BJ (cell line): ENCODE measurements around the gene SCAI. TPM values are rescaled to one million over a fixed set of nuclear protein-coding genes. Genes with fewer than 3 reads are reported as not detected.

Experiments used
- CTCF ChIA-PET: fragments of 350-600 bp; formaldehyde crosslinking; extraction: SDS; loops from one replicate; lab custom pipeline; 2021; ENCODE audit warnings: antibody characterized with exemption, inconsistent platforms; lab: Yijun Ruan, JAX
- POLR2A ChIA-PET: fragments of 300-600 bp; sonication (Branson Sonifier 250); formaldehyde crosslinking; extraction: SDS; loops from one replicate; lab custom pipeline; 2021; ENCODE audit warnings: antibody characterized with exemption; lab: Charles Lee
- DNase-seq: peaks from one replicate; pipeline ENCODE4 v3.0.0-alpha.2; 2011; ENCODE audit warnings: low read depth
- H3K27me3 ChIP-seq: 2 replicates; pipeline ENCODE4 v1.6.0; 2011; ENCODE audit warnings: low read length; ENCODE audit not compliant: control insufficient read depth, insufficient read depth
- H3K36me3 ChIP-seq: 2 replicates; pipeline ENCODE4 v1.5.1; 2011; ENCODE audit warnings: low read length; ENCODE audit not compliant: control insufficient read depth, insufficient read depth
- H3K4me3 ChIP-seq: 2 replicates; pipeline ENCODE4 v1.5.1; 2011; ENCODE audit warnings: low read depth, mild to moderate bottlenecking, control low read depth, low read length
- polyA minus RNA-seq: library from RNA; depleted of rRNA, polyadenylated mRNA; stranded (reverse); fragments of >200 nt; gene quantifications from 2 replicates; pipeline ENCODE4 v1.2.3, GENCODE V29; 2011; rRNA and poly(A)+ RNA removed
- polyA plus RNA-seq: library from polyadenylated mRNA; depleted of rRNA; stranded (reverse); fragments of >200 nt; gene quantifications from 2 replicates; pipeline ENCODE4 v1.2.3, GENCODE V29; 2011; rRNA removed
- TF ChIP-seq, protein P1 (sequence below): IDR thresholded peaks from 2 replicates; pipeline ENCODE4 v1.5.1; 2011; ENCODE audit warnings: low read depth, mild to moderate bottlenecking, control low read depth, inconsistent platforms, low read length, moderate library complexity; ENCODE audit not compliant: insufficient read depth

The SCAI gene
- polyA plus RNA-seq (2.0 and 4.4 TPM in 2 replicates), polyA minus RNA-seq (4.0 and 7.2 TPM in 2 replicates)

DNA sequence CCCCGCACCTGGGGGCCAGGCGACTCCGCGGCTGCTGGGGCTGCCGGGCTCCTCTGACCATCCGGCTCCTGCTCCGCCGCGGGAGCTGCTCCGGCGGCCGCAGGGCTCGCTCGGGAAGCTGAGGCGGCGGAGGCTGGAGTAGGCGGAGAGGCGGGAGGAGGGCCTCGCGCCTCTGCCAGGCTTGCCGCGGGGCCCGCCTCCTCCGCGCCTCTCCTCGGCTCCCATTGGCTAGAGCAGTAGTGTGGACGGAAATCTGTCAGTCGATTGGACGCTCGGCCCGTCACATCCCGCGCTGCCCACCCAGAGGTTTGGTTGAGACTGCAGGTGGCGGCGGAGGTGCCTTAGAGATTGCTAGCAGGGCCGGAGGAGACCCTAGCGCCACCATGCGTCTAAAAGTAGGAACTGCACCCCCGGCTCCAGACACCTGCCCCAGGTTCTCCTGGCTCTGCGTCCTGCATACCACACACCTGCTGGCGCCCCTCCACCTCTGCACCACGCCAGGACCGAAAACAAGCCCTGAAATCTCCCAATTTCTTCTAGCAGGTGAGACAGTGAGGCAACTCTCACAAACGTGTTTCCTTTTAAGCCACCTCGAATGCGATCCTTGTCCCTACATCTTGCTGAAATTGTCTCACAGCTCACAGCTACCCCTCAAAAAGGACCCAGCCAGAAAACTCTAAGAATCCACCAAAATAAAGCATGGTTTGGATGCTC lies at the start of gene SCAI:
SCAI (minus strand) TSS at position 152 of the 714 bp plus-strand sequence; CDS start at position 61, 91 bp downstream.
- TF ChIP-seq, protein P1, sequence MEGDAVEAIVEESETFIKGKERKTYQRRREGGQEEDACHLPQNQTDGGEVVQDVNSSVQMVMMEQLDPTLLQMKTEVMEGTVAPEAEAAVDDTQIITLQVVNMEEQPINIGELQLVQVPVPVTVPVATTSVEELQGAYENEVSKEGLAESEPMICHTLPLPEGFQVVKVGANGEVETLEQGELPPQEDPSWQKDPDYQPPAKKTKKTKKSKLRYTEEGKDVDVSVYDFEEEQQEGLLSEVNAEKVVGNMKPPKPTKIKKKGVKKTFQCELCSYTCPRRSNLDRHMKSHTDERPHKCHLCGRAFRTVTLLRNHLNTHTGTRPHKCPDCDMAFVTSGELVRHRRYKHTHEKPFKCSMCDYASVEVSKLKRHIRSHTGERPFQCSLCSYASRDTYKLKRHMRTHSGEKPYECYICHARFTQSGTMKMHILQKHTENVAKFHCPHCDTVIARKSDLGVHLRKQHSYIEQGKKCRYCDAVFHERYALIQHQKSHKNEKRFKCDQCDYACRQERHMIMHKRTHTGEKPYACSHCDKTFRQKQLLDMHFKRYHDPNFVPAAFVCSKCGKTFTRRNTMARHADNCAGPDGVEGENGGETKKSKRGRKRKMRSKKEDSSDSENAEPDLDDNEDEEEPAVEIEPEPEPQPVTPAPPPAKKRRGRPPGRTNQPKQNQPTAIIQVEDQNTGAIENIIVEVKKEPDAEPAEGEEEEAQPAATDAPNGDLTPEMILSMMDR = peak; percentile 99
- DNase-seq = peak; percentile 89
- ChIA-PET POLR2A (no interaction called here), CTCF (interaction anchor here (0.5 to 2.8 kb wide), 30 partner anchors 8 to 291 kb away, joined by 3 to 13 read pairs (median 3); partner anchors contain the start of gene WDR38)
- H3K36me3 ChIP-seq = no peaks in the 10 kb centered on the region
- H3K27me3 ChIP-seq = no peaks in the 10 kb centered on the region
- peak within 1 kb of the TSS; percentile 78 for H3K4me3 ChIP-seq

DNA sequence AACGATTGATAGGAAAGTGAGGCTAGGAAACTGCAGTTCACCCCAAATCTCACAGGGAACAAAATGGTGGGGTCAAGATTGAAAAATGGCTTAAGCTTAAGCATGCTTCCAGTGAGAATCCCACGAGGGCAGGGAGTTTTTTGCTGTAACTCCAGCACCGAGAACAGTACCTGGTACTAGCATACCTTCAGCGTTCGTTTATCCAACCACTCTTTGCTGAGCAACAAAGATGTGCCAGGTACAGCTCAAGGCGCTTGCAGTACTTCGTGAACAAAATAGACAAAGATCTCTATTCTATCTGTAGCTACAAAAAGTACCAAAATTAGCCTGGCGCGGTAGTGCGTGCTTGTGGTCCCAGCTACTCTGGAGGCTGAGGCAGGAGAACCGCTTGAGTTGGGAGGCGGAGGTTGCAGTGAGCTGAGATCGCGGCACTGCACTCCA lies 47.1 kb upstream of the SCAI start:
- TF ChIP-seq, protein P1 = no peak
- Histone ChIP-seq H3K27me3 (no peaks in the 10 kb centered on the region; the same call in 1 of the 2 replicates), H3K36me3 (no peaks in the 10 kb centered on the region), H3K4me3 (peak overlapping the region; percentile 100)
- CTCF ChIA-PET = interaction anchor here (0.8 kb wide), 1 partner anchor 9 kb away, joined by 3 read pairs; no protein-coding TSS in a partner anchor
- no peak for DNase-seq
- POLR2A ChIA-PET = interaction anchor here (0.6 kb wide), 1 partner anchor 10 kb away, joined by 4 read pairs; the partner anchor contains the start of gene RABEPK

DNA sequence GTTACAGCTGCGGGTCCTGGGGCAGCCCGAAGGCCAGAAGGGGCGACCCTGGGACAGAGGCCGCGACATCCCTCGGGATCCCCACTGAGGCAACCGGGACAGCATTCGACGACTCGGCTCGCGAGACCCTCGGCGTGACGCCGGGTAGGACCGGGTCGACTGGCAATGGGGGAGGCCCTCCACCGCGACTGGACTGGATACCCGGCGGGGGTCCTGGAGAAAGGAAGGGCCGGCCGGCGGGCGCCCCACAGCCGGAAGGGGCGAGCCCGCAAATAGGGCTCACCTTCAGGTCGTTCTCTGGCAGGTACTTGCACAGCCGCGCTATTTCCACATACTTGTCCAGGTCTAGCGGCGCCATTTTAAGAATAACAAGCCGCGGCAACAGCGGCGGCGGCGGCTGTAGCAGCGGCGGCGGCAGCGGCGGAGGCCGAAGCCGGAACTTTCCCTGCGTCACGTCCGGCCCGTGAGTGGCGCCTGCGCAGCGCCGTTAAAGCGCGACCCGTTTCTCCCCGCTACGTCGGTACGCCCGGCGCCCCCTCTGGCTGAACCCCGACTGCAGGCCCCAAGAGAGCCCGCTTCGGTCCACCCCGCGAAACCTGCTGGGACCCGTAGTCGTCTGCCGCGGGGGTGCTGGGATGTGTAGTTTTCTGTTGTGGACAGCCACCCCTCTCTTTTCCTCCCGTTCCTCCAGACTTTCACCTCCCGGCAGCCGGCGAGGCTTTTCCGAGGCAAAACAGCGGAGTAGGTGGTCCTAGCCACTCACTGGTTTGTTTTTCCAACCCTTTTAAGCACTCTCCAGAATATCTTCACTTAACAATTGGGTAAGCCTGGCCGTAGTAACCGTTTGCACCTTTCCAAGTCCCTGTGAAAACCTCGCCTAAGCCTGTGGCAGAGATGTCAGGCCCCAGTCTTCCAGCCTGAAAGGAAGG lies 46.3 kb upstream of the SCAI start, which contains the start of gene PPP6C:
PPP6C (minus strand) TSS at position 443 of the 929 bp plus-strand sequence; CDS start at position 358, 85 bp downstream.
- Histone ChIP-seq H3K36me3 (no peaks in the 10 kb centered on the region), H3K27me3 (no peaks in the 10 kb centered on the region), H3K4me3 (peak within 1 kb of the TSS; percentile 100)
- TF ChIP-seq, protein P1 = peak; percentile 80
- peak; percentile 76 for DNase-seq
- ChIA-PET POLR2A (no interaction called here), CTCF (no interaction called here)

DNA sequence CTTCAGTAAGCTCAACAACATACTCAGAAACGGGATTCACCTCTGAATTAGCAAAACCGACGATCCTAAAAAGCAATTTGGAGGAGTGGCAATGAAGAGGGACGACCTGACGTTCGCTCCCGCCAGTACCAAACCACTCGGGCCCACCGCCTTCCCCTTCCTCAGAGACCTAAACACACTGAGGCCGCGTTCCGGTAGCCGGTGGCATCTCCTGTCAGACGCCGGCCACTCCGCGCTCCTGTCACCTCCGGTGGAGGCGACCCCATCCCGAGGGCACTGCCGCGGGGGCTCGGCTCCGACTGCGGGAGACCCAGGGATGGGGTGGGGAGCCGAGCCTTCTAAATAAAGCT lies 45.7 kb upstream of the SCAI start:
- no peak for DNase-seq
- Histone ChIP-seq H3K4me3 (peak overlapping the region; percentile 100), H3K27me3 (no peaks in the 10 kb centered on the region), H3K36me3 (no peaks in the 10 kb centered on the region)
- TF ChIP-seq, protein P1 = no peak
- CTCF ChIA-PET = no interaction called here
- POLR2A ChIA-PET = no interaction called here

DNA sequence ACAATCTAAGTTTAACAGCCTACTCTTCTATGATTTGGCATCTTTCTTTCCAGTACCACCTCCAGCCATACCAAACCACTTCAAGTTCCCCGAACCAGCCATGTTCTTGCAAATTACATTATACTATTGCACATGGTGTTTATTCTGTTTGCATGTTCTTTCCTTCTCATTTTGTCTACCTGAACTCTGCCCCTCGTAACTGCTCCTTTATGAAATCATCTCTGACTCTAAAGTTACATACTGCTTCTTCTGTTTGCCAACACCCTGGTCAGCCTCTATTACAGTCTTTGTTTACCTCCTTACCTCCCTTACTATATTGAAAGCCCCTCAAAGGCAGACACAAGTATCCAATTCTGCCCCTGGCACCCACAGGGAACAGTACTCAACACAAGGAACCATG lies 40.2 kb upstream of the SCAI start:
- no peak overlapping the region for H3K4me3 ChIP-seq
- DNase-seq = no peak
- ChIA-PET CTCF (no interaction called here), POLR2A (interaction anchor here (0.7 kb wide), 1 partner anchor 143 kb away, joined by 8 read pairs; no protein-coding TSS in a partner anchor)
- H3K36me3 ChIP-seq = no peaks in the 10 kb centered on the region
- TF ChIP-seq, protein P1 = no peak
- no peaks in the 10 kb centered on the region for H3K27me3 ChIP-seq
